Gastrocnemius medialis (tissue), 4 donors: ENCODE data around the gene RNASEH2B. TPM values are rescaled to one million over a fixed set of nuclear protein-coding genes. Genes with fewer than 3 reads are reported as not detected.

ENCODE experiments used
- ATAC-seq, 2 donors: fragments of 150-250 bp; one replicate each; pipeline ENCODE4 v1.9.1; 2016
- DNase-seq, 2 donors: peaks; one replicate each; pipeline ENCODE4 v3.0.0-alpha.2; 2019
- H3K27ac ChIP-seq, 4 donors: fragments of 200-600 bp; sonication (generic); 1 replicate in 1 of 4; 2 replicates in 3 of 4; pipeline ENCODE4 v1.5.1; 2016 to 2018; ENCODE audit warnings: mild to moderate bottlenecking in 2 of 4, moderate library complexity in 1 of 4
- H3K27me3 ChIP-seq, 3 donors: fragments of 200-600 bp; sonication (generic) in 2 of 3; 1 replicate in 1 of 3; 2 replicates in 2 of 3; pipeline versions ENCODE4 v1.5.1 to v1.6.0; 2016 to 2019; ENCODE audit warnings: mild to moderate bottlenecking in 1 of 3, moderate library complexity in 1 of 3
- H3K36me3 ChIP-seq, 2 donors: fragments of 200-600 bp; sonication (generic) in 1 of 2; one replicate each; pipeline ENCODE4 v1.5.1; 2017 to 2018
- H3K4me1 ChIP-seq, 2 donors: fragments of 200-600 bp; sonication (generic) in 1 of 2; one replicate each; pipeline ENCODE4 v1.5.1; 2016 to 2017; ENCODE audit warnings: mild to moderate bottlenecking in 2 of 2
- H3K4me3 ChIP-seq, 4 donors: fragments of 200-600 bp; sonication (generic) in 3 of 4; 1 replicate in 1 of 4; 2 replicates in 3 of 4; pipeline ENCODE4 v1.5.1; 2016 to 2019; ENCODE audit warnings: mild to moderate bottlenecking in 2 of 4
- H3K9me3 ChIP-seq, 3 donors: fragments of 200-600 bp; sonication (generic) in 2 of 3; 1 replicate in 1 of 3; 2 replicates in 2 of 3; pipeline ENCODE4 v1.5.1; 2016 to 2019
- CTCF ChIP-seq, 5 experiments: fragments of 450-650 bp in 3 of 5; fragments of 200-600 bp in 2 of 5; sonication (generic) in 2 of 5; IDR thresholded peaks in 4 of 5; conservative IDR thresholded peaks in 1 of 5; 1 replicate in 4 of 5; 2 replicates in 1 of 5; pipeline ENCODE4 v1.5.1; 2016 to 2019; ENCODE audit warnings: antibody characterized with exemption in 5 of 5, mild to moderate bottlenecking in 3 of 5, moderate library complexity in 3 of 5
- POLR2A ChIP-seq, 2 donors: fragments of 450-650 bp; IDR thresholded peaks; one replicate each; pipeline ENCODE4 v1.6.1; 2017; ENCODE audit warnings: antibody characterized with exemption in 2 of 2, mild to moderate bottlenecking in 2 of 2, moderate library complexity in 2 of 2
- in situ Hi-C, 4 donors: fragments of 200-750 bp; cut with MboI; loops; one replicate each; pipeline versions ENCODE4 v1.15.0 to v1.8.0; 2017; ENCODE audit warnings: low sequenced_read_pairs in 4 of 4
- intact Hi-C: fragments of 100-400 bp; cut with DNase I; formaldehyde crosslinking; loops from one replicate; pipeline ENCODE4 v1.15.1; 2023; ENCODE audit warnings: low total_unique reads
- total RNA-seq, 4 donors: library from RNA; depleted of rRNA; stranded (reverse); fragments of >200 nt; gene quantifications; one replicate each; pipeline versions ENCODE4 v1.1.0 to v1.2.3, GENCODE V29; 2016

RNASEH2B gene
- total RNA-seq, 4 donors from 2014 or later, result 9.3 to 24.7 (median 11.1) TPM

GRCh38 chr13:50981686-50982085 is 72.1 kb downstream of the RNASEH2B start:
- no peaks in the 10 kb centered on the region for H3K27me3 ChIP-seq
- in situ Hi-C loops, result no loop called here
- H3K27ac ChIP-seq, result no peak overlapping the region
- intact Hi-C loops, result no loop called here
- DNase-seq (no peak), ATAC-seq (no peak)
- H3K36me3 ChIP-seq, result no peaks in the 10 kb centered on the region
- no peak overlapping the region for H3K4me3 ChIP-seq
- H3K4me1 ChIP-seq, result no peaks in the 10 kb centered on the region
- TF ChIP-seq POLR2A (IDR thresholded peaks at IDR 0.05) (no peak), CTCF (IDR thresholded peaks at IDR 0.05 in 4 of 5, conservative IDR thresholded peaks at IDR 0.05 in 1 of 5) (no peak)
- H3K9me3 ChIP-seq, result no peaks in the 10 kb centered on the region

GRCh38 chr13:50989476-50989875 is 79.9 kb downstream of the RNASEH2B start:
- Histone ChIP-seq H3K27ac (no peak overlapping the region), H3K4me1 (peaks cover 3 to 25% of the 10 kb centered on the region in 2 donors), H3K9me3 (no peaks in the 10 kb centered on the region), H3K4me3 (no peak overlapping the region), H3K36me3 (no peaks in the 10 kb centered on the region), H3K27me3 (peaks cover 0 to 3% (median 0%) of the 10 kb centered on the region in 3 donors)
- DNase-seq (no peak), ATAC-seq (no peak)
- TF ChIP-seq CTCF (IDR thresholded peaks at IDR 0.05 in 4 of 5, conservative IDR thresholded peaks at IDR 0.05 in 1 of 5), result peak in 2 of 5 experiments; percentile 12 to 33
- TF ChIP-seq POLR2A (IDR thresholded peaks at IDR 0.05), result no peak
- intact Hi-C loops, result loop anchor here (1.0 kb wide), 1 partner anchor 81 kb away; no protein-coding TSS in a partner anchor
- in situ Hi-C loops, result no loop called here

GRCh38 chr13:50990065-50990817 is 80.7 kb downstream of the RNASEH2B start:
- intact Hi-C loops, result no loop called here
- TF ChIP-seq CTCF (IDR thresholded peaks at IDR 0.05 in 4 of 5, conservative IDR thresholded peaks at IDR 0.05 in 1 of 5), result no peak
- TF ChIP-seq POLR2A (IDR thresholded peaks at IDR 0.05), result no peak
- Histone ChIP-seq H3K4me1 (peaks cover 3 to 26% of the 10 kb centered on the region in 2 donors), H3K27ac (no peak overlapping the region), H3K9me3 (no peaks in the 10 kb centered on the region), H3K36me3 (no peaks in the 10 kb centered on the region), H3K4me3 (no peak overlapping the region), H3K27me3 (peaks cover 0 to 3% (median 0%) of the 10 kb centered on the region in 3 donors)
- ATAC-seq (no peak), DNase-seq (no peak)
- in situ Hi-C loops, result loop anchor here in 1 of 4 donors (10.0 kb wide), 1 partner anchor 75 kb away; no protein-coding TSS in a partner anchor

- H3K27me3 ChIP-seq, result peaks cover 0 to 3% (median 0%) of the 10 kb centered on the region in 3 donors
- peak overlapping the region in 2 of 4 donors; percentile 14 to 28 for H3K27ac ChIP-seq
- intact Hi-C loops (no loop called here), in situ Hi-C loops (loop anchor here in 1 of 4 donors (10.0 kb wide), 1 partner anchor 74 kb away; no protein-coding TSS in a partner anchor)
- no peak for TF ChIP-seq POLR2A (IDR thresholded peaks at IDR 0.05)
- no peak for TF ChIP-seq CTCF (IDR thresholded peaks at IDR 0.05 in 4 of 5, conservative IDR thresholded peaks at IDR 0.05 in 1 of 5)
- peak overlapping the region in 1 of 4 donors; percentile 9 for H3K4me3 ChIP-seq
- DNase-seq (peak in 1 of 2 donors; percentile 34), ATAC-seq (peak in 1 of 2 donors; percentile 57)
- H3K4me1 ChIP-seq, result peaks cover 3 to 26% of the 10 kb centered on the region in 2 donors
- H3K9me3 ChIP-seq, result no peaks in the 10 kb centered on the region
- H3K36me3 ChIP-seq, result no peaks in the 10 kb centered on the region
Measured at GRCh38 chr13:50990818-50991506, 81.4 kb downstream of the RNASEH2B start.
